ENCODE data around the gene FKBP8.

FKBP8 gene

DNA sequence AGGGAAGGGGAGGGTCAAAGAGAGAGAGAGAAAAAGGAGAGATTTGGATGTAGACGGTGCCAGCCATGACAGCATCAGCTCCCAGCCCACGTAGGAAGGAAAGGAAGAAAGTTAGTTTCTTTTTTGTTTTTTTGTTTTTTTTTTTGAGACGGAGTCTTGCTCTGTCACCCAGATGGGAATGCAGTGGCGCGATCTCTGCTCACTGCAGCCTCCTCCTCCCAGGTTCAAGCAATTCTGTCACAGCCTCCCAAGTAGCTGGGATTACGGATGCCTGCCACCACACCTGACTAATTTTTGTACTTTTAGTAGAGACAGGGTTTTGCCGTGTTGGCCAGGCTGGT lies 49.1 kb downstream of the FKBP8 start:
- DNase-seq (ENCODE audit: low read depth): no peak
- TF ChIP-seq, protein P1, sequence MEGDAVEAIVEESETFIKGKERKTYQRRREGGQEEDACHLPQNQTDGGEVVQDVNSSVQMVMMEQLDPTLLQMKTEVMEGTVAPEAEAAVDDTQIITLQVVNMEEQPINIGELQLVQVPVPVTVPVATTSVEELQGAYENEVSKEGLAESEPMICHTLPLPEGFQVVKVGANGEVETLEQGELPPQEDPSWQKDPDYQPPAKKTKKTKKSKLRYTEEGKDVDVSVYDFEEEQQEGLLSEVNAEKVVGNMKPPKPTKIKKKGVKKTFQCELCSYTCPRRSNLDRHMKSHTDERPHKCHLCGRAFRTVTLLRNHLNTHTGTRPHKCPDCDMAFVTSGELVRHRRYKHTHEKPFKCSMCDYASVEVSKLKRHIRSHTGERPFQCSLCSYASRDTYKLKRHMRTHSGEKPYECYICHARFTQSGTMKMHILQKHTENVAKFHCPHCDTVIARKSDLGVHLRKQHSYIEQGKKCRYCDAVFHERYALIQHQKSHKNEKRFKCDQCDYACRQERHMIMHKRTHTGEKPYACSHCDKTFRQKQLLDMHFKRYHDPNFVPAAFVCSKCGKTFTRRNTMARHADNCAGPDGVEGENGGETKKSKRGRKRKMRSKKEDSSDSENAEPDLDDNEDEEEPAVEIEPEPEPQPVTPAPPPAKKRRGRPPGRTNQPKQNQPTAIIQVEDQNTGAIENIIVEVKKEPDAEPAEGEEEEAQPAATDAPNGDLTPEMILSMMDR (conservative IDR thresholded peaks at IDR 0.05; ENCODE audit: low read depth, low read length): no peak
- no peak overlapping the region for H3K4me3 ChIP-seq (ENCODE audit: low read depth, low read length)

DNA sequence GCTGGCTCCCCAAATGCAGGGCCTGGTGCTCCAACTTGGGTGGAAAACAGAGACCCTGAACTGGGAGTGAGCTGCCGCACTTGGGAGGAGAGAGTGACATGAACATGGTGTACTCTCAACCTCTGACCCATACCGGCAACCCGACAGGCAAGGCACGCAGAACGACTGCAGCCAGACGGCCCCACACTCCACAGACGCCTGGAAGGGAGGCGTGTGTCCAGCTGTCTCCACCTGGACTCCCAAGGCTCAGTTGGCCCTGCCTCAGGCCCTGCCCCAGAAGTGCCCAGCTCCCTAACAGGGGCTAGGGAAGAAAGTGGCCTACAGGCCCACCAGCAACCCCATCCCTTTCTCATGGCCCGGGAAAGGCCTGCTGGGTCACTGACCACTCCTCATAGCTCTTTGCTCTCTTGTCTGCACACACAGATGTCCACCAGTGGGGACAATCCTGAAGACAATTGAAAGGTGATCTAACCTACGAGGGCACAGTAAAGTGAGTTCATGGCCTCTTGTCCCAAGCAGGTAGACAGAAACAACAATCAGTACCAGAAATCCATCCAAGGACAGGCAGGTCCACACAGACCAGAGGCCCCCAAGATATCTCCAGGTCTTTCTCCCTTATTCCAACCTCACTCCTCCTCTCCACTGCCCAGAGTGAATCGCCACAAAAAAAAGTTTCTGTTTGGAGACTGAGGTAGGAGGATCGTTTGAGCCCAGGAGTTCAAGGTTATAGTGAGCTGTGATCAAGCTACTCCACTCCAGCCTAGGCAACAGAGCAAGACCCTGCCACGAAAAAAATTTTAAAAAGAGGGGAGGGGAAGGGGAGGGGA lies 49.7 kb downstream of the FKBP8 start:
- H3K4me3 ChIP-seq (ENCODE audit: low read depth, low read length): no peak overlapping the region
- DNase-seq (ENCODE audit: low read depth): no peak
- TF ChIP-seq, protein P1 (conservative IDR thresholded peaks at IDR 0.05; ENCODE audit: low read depth, low read length): no peak

DNA sequence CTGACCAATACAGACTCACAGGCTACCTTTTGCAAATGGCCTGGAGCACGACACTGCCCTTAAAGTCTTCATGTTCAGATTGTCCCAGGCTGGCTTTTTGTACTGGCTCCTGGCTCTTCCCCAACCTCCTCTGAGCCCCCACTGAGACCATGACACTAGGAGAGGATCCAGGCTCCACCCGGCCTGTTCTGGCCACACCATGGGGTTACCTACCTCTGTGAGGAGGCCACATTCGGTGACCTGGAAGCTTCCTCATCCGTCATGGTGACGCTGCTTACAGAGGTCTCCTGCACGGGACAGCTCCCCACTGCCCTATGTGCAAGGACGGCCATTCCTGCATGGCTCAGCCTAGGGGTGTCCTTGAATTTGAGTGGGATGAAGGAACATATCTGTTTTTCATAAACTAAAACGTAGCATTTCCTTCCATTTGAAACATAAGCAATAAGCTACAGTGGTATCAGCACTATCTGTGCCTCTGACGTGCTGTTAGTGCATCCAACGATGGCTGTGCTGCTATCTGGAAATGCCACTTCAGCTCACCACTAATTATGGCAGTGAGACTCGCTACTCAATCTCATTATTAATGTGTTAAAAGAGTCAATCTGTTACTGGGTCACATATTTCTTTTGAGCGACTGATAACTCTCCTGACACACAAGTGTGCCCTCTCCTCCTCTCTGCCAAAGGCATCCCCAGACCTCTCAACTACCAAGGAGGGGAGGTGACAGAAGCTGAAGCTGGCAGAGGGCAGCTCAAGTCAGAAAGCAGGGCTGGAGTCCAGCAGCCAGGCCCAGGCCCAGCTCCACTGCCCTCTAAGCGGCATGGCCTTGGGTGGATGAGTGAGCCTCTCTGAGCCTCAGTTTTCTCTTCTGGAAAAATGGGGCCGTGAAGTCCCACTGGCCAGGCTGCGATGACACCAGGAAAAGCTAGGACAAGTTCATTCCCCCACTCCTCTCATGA lies 51.1 kb downstream of the FKBP8 start:
- DNase-seq (ENCODE audit: low read depth): no peak
- TF ChIP-seq, protein P1 (conservative IDR thresholded peaks at IDR 0.05; ENCODE audit: low read depth, low read length): no peak
- H3K4me3 ChIP-seq (ENCODE audit: low read depth, low read length): no peak overlapping the region

DNA sequence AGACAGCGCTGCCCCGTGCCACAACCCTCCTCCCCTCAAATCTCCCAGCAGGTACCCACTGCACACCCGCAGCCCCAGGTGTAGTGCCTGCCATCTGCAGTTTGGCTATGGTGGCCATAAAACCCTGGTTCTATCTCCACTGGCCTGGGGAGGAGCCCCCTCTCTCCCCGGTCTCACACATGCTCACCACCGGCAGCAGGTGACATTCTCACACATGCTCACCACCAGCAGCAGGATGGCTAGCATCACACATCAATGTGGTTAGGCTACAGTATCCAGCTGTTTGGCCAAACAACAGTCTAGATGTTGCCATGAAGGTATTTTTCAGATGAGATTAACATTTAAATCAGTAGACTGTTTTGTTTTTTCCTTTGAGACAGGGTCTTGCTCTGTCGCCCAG lies 52.6 kb downstream of the FKBP8 start:
- TF ChIP-seq, protein P1 (conservative IDR thresholded peaks at IDR 0.05; ENCODE audit: low read depth, low read length): no peak
- no peak overlapping the region for H3K4me3 ChIP-seq (ENCODE audit: low read depth, low read length)
- DNase-seq (ENCODE audit: low read depth): no peak

DNA sequence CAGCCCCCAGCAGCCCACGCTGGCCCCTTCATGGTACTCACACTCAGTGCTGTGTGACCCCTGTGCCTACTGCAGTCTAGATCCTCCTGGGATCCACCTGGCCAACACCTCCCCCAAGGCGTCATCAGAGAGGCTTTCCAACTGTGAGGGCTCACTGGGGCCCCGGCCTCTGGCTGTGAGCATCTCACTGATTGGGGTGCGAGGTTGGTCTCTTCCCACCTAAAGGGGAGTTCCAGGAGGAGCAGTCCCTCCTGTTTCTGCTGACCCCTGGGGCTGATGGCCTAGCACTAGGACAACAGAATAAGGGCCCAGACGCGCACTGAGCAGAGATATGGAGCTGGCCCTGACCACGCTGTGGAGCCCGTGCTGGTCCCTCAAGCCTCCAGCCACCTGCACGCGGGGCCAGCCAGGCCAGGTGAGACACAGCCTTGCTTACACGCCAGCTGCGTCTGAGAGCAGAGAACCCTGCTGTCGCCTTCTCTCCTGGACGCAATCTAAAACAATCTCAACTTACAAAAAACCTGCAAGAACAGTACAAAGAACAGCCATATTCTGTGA lies 53.7 kb downstream of the FKBP8 start:
- DNase-seq (ENCODE audit: low read depth): no peak
- TF ChIP-seq, protein P1 (conservative IDR thresholded peaks at IDR 0.05; ENCODE audit: low read depth, low read length): no peak
- no peak overlapping the region for H3K4me3 ChIP-seq (ENCODE audit: low read depth, low read length)

DNA sequence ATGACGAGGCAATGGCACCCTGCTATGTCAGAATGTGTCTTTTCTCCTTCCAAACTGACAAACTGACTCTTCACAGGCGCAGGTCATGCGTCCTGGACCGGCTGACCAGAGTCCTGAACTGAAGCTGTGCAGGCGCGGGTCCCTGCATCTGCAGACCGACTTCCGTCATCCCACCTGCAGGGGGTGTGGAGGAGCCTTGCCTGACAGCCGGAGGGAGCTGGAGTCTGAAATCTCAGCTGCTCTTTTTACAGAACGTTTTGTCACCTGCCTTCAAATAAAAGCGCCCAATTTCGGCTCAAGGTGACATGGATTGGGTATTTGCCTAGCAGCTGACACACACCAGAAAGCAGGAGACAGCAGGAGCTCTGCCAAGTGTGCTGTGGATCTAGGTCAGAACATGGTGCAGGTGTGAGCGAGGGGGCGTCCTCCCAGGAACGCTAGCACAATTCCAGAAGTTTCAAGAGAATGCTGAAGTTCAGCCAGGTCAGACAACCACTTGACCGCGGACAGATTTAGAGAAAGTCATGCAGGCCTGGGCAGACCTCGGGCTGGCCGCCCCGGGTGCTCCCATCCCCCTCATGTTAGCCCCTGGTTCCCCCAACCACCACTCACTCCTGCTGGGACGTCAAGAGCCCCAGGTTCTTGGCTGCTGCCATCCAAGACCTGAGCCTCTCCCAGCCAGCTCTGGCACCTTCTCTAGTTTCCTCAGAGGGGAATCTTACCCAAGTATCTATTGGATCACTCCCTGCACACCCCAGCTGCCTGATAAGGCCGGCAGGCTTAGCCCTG lies 54.3 kb downstream of the FKBP8 start:
- no peak for DNase-seq (ENCODE audit: low read depth)
- TF ChIP-seq, protein P1 (conservative IDR thresholded peaks at IDR 0.05; ENCODE audit: low read depth, low read length): peak; percentile 63
- H3K4me3 ChIP-seq (ENCODE audit: low read depth, low read length): no peak overlapping the region

All from choroid plexus epithelial cell (primary cell).